Adrenal gland (tissue), 5 donors: ENCODE measurements around the gene PLXNA2.

Source experiments
- POLR2A ChIP-seq, 2 donors: fragments of 450-650 bp; IDR thresholded peaks; one replicate each; pipeline ENCODE4 v1.6.1; 2017; ENCODE audit warnings: antibody characterized with exemption in 2 of 2, mild to moderate bottlenecking in 2 of 2, moderate library complexity in 1 of 2
- TF ChIP-seq, protein P1 (sequence below), 6 experiments: fragments of 450-650 bp in 4 of 6; fragments of 200-600 bp in 2 of 6; sonication (generic) in 1 of 6; IDR thresholded peaks; 1 replicate in 5 of 6; 2 replicates in 1 of 6; pipeline versions ENCODE4 v1.5.1 to v1.8.0; 2016 to 2021; ENCODE audit warnings: antibody characterized with exemption in 6 of 6, mild to moderate bottlenecking in 2 of 6, moderate library complexity in 1 of 6
- donor health status: DM: no; HTN: no; CAD: no.

DNA sequence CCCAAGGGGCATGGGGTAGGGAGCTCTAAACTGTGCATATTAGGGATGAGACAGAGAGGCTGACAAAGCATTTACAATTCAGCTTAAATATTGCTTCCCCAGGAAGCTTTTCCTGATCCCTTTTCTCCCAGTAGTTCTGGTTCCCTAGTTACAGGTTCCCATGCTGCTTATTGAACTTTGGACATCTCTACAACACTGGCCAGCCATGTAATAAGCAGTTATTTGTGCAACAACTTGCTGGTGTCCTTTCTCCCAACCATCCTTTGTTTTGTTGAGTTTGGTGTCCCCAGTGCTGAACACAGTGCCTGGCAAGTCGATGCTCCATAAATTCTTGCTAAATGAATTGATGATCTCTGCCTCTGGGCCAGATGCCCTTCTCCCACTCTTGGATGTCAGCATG, 80.6 kb downstream of the PLXNA2 start:
- TF ChIP-seq, protein P1, sequence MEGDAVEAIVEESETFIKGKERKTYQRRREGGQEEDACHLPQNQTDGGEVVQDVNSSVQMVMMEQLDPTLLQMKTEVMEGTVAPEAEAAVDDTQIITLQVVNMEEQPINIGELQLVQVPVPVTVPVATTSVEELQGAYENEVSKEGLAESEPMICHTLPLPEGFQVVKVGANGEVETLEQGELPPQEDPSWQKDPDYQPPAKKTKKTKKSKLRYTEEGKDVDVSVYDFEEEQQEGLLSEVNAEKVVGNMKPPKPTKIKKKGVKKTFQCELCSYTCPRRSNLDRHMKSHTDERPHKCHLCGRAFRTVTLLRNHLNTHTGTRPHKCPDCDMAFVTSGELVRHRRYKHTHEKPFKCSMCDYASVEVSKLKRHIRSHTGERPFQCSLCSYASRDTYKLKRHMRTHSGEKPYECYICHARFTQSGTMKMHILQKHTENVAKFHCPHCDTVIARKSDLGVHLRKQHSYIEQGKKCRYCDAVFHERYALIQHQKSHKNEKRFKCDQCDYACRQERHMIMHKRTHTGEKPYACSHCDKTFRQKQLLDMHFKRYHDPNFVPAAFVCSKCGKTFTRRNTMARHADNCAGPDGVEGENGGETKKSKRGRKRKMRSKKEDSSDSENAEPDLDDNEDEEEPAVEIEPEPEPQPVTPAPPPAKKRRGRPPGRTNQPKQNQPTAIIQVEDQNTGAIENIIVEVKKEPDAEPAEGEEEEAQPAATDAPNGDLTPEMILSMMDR (IDR thresholded peaks at IDR 0.05): no peak
- no peak for TF ChIP-seq POLR2A (IDR thresholded peaks at IDR 0.05)
